ENCODE measurements around the gene ARHGAP8.
A peak's percentile ranks its signal among the peaks of the same experiment; 100 is the strongest.
"Not testable (repeated sequence)": the region's sequence is repeated elsewhere in the genome, so short reads cannot be mapped to it uniquely, and the experiment has no call there.

Gene ARHGAP8

DNA sequence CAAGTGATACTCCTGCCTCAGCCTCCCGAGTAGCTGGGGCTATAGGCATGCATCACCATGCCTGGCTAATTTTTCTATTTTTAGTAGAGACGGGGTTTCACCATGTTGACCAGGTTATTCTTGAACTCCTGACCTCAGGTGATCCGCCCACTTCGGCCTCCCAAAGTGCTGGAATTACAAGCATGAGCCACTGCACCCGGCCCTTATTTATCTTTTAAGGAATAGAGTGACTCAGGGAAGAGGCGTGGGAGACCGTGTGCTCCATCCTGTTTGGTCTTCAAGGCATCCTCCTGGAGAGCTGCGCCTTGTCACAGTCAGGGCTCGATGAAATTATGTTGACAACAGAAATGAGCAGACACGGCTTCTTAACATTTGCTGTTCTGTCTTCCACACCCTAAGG is 12.7 kb upstream of the ARHGAP8 start:
- not testable (repeated sequence) for ATAC-seq, DNase-seq

DNA sequence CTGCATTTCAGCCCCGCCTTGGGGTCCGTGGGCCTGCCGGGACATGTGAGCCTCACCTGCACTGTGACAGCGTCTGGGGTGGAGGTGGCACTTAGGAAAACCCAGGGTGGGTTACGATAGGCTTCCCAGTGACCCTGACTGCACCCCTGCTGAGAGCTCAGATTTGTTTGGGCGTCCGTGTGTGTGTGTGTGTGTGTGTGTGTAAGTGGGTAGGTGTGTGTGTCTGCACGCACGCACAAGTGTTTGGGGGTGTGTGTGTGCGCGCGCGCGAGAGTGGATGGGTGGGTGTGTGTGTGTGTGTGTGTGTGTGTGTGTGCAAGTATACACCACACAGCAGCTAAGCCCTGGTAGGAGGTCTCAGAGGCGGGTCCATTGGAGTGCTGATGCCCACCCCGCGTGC is 12.1 kb upstream of the ARHGAP8 start:
- ATAC-seq (no peak), DNase-seq (no peak)

DNA sequence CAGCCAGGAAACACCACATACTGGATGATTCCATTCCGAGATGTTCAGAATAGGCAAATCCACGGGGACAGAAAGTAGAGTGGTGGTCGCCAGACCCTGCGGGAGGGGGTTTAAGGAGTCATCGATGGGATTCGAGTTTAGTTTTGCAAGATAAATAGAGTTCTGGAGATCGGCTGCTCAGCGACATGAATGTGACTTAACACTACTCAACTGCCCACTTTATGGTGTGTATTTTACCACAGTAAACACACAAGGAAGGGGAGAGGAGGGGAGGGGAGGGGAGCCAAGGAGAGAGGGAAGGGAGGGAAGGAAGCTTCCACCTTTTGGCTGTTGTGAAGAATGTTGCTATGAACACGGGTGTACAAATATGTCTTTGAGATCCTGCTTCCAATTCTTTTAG is 10.4 kb upstream of the ARHGAP8 start:
- DNase-seq (no peak), ATAC-seq (no peak)

DNA sequence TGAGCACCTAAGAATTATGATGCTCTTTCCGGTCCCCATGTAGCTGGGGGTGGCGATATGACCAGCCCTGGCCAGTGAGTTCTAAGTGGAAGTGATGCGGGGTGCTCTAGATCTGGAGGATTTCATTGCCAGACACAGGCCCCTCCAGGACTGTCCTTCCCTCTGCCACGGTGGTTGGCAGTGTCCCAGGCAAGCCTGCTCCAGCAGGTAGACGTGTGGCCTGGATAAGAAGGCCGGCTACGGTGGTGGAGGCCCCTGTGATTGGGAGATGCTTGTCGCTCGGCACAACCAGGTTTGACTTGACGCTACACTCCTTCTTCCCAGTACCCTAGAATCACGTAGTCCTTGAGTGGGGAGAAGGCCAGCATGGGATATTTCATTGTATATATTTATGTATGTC is 9.1 kb upstream of the ARHGAP8 start:
- no peak for DNase-seq
- ATAC-seq: peak; percentile 34

DNA sequence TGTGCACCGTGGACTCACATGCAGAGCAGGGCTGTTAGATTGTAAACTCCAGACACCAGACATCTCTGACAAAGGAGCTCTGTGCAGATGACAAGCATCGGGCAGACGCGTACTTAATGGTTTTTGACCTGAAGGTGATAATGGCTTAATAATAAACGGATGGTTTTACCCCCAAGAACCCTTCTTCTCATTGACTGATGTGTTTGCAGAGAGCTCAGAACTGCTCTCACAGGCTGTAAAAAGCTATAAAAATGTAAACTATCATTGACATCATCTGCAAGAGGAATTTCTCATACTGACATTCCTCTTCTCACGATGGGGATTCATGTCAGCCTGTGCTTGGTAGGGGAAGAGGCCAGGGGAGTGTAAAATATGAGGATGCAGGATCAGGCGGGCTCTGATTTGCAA is 8.6 kb upstream of the ARHGAP8 start:
- ATAC-seq: no peak
- DNase-seq: no peak

DNA sequence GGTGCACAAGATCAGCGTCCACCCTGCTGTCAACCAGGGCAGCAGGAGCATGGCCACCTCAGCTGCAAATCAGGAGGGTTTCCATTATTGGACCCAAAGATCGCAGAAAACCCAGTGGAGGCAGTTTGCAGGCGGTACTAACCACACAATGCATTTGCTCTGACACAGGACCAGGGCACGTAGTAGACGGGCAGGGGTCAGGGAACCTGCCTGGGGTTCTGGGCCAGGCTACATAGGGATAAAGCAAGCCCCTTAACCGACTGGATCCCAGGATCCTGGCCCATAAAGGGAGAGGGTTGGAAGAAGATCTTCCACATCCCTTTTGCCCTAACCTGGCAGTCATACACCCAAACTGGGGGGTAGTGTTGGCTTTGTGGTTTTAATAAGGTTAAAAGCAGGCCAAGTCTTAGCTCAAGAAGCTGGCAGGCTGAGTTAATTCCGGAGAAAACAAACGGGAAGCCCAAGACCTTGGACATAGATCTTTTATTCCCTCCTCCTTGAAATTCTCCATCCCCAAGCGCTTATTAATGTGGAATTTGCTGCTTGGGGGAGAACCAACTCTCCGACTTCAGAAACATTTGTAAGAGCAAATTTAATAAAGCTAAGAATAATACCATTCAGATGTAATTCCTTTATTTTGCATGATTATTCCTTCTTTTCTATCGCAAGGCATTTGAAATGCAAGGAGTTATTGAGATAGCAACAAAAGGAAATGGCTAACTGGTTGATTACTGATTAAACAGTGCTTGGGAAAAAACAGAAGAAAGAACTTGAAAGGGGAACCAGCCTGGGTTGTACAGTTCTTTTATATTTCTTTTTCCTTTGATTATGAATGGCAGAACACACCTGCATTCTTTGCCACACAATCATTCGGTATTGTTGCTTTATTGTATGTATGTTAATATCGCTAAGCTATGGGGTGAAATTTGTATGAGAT is 6.3 kb upstream of the ARHGAP8 start:
- ATAC-seq (no peak), DNase-seq (no peak)

DNA sequence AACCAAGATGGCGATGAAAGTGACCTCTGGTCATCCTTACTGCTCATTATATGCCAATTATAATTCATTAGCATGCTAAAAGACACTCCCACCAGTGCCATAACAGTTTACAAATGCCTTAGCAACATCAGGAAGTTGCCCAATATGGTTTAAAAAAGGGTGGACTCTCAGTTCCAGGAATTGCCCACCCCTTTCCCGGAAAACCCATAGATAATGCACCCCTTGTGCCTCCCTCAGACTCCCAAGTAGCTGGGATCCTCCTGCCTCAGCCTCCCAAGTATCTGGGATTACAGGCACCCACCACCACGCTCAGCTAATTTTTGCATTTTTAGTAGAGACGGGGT is 4.6 kb upstream of the ARHGAP8 start:
- not testable (repeated sequence) for ATAC-seq, DNase-seq

DNA sequence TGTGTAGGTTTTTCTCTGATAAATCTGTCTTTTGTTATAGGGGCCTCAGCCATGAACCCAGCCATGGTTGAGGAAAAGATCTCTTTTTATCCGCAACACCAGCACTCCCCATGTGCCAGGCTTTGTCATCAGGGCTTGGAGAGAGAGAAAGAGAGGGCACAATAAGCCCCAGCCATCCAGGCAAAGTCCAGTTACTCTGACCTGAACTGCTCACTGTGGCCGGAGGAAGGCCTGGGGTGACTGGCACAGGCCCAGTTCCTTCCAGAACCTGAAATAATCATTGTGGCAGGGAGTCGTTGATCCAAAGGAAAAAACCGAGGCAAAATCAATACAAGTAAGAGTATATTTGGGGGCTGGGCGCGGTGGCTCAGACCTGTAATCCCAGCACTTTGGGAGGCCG is 3.9 kb upstream of the ARHGAP8 start:
- DNase-seq (no peak), ATAC-seq (no peak)

DNA sequence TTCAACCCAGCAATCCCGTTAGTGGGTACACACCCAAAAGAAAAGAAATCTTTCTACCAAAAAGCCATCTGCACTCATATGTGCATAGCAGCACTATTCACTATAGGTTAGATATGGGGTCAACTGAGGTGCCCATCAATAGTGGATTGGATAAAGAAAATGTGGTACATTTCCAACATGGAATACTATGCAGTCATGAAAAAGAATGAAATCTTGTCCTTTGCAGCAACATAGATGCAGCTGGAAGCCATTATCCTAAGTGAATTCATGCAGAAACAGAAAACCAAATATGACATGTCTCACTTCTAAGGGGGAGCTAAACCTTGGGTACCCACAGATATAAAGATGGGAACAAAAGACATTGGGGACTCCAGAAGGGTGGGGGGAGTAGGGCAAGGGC is 1.9 kb upstream of the ARHGAP8 start:
- DNase-seq: no peak
- ATAC-seq: no peak

DNA sequence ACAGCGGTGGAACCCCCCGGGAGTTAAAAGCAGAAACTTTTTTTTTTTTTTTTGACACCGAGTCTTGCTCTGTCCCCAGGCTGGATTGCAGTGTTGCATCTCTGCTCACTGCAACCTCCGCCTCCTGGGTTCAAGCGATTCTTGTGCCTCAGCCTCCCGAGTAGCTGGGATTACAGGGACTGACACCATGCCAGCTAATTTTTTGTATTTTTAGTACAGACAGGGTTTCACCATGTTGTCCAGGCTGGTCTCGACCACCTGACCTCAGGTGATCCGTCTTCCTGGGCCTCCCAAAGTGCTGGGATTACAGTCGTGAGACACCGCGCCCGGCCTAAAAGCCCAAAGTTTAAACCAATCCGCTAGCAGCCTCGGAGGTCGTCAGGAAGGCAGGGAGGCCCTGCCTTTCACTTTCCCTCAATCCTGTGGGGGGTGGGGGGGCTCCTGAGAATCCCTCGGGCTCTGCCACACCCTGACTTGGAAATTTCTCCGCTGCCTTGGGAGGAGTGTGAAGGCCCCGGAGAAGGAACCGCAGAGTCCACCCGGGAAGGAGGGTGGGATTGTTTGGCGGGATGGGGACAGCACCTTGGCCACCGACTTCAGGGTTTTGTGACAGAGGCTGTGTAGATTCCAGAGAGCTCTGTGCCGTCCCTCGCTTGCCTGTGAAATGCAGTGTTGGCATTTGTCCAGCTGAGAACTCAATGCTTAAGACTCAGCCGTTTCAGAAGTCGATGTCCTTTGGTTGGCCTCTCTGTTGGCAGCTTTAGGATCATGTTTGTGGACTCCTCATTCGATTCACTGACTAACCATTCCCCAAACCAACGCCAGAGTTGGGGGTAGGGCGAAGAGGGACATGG is 1.0 kb downstream of the ARHGAP8 start:
- DNase-seq: no peak
- no peak for ATAC-seq

DNA sequence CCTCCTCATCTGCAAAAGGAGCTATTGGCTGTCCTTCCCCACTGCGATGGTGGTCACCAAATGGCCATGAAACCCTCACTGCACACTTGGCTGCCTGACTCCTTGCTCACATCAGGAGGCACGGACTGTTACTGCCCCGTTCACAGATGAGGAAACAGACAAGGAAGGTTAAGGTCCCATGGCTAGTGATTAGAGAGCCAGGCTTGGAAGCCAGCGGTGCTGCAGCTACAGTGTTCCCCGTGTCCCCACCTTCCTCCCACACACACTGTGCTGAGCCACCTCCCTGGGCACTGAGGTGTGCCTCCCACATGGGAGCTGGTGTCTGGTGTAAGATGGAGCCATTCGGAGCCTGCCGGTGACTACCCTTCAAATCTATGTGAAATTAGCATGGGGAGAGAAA is 2.6 kb downstream of the ARHGAP8 start:
- no peak for ATAC-seq

DNA sequence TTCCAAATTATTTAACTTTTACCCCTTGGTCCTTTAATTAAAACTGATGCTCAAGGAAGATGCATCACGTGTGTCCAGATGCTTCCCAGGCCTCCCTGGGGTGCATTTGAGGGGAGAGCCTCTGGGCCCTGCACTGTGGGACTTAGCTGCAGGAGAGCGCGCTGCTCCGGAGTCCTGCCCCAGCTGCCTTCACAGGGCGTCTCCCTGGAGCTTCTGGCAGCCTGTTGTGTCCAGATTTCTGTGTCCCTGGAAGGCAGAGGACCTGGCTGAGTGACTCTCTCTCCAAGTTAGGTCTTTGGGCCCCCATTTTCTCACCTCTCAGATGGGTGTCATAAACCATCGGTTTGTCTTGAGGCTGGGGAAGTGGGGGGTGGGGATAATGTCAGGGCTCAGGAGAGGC is 3.0 kb downstream of the ARHGAP8 start:
- ATAC-seq (no peak), DNase-seq (no peak)

More for the DNA sequence above, 2.6 kb downstream of the ARHGAP8 start:
- no peak for DNase-seq

DNA sequence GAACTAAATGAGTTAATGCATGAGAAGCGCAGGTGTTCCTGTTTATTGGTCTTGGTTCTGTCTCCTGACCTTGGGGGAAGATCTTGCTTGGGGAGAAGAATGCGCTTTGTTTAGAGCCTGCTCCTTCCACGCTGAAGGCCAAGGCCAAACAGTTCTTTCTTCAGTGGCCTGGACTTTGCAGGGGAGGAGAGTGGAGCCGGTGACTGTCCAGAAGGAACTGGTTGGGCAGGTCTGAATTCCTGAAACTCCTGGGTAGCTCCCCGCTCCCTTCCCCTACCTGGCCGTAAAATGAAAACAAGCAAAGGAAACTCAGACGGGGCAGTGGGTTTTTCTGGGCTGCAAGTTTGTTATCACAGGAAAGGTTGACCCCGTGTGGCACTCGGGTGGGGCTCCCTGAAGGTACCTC is 3.6 kb downstream of the ARHGAP8 start:
- DNase-seq (no peak), ATAC-seq (no peak)

DNA sequence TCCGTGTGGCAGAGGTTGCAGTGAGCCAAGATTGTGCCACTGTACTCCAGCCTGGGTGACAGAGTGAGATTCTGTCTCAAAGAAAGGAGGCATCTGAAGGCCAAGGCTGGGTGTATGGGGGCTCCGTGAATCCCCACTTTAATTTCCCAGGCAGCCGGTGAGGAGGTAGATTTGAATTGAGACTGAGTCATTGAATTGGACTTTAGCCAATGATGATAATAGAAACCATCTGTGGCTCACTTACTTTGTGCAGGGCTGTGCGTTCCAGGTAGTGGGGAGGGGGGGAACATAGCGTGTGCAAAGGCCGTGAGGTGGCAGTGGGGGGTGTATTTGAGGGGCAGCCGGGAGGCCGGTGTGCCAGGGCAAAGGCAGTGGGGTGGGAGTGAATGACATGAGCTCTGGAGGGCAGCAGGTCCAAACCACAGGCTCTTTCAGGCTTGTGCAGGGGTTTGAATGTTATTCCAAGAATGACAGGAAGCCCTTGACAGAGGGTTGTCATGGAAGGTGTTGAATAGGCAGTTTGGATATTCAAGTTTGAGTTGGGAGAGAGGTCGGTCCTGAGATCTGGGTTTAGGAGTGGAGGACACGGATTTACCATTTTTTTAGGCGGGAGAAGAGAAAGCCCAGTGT is 6.1 kb downstream of the ARHGAP8 start:
- ATAC-seq (no peak), DNase-seq (no peak)

DNA sequence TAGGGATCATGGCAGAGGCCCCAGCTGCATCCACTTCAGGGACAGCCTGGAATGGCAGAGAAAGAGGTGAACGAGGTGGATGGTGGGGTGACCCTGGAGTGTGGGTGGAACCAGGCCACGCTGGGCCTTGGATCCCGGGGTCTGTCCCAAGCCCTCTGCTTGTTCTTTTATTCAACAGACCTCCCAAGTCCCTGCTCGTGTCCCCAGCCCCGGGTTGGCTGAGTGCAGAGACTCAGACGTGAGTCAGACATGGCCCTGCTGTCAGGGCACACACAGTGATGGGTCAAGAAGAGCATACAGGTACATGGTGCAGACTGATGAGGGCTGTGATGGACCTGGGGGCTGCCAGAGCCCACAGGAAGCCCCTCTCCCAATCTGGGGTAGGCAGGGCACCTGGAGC is 6.6 kb downstream of the ARHGAP8 start:
- ATAC-seq (no peak), DNase-seq (no peak)

DNA sequence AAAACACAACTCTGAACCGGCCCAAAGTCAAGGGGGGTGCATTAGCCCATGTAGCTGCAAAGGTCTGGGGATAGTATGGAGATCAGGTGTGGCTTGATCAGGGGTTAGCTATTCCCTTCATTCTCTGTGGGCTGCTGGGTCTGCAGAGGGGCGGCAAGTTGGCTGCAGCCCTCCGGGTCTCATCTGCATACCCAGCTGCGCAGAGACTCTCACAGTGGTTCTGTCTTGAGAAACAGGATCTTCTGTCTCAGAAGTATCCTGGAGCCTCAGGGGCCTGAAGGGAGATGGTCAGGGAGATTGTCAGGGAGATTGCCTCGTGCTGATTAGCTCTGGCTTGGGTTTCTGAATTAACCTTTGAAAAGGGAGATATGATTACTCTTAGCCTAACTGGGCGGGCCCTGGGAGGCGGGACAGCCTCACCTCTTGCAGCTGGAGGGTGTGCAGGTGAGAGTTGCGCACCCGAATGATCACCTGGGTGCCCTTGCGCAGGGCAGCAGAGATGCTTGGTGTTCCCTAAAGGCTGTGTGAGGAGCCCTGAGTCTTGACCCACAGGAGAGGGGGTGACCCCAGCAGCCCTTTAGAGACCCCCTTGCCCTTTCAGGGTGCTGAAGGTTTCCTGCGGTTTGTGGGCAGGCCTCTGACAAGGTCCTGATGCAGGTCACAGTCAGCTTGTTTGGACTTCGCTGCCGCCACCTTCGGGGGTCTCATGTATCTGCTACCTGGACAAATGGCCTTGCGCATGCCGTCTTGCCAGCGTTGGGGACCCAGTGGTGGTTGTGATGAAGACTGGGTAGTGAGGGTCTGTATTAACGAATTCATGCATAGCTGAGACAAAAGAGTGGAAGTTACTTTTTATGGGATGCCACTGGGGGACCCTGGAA is 7.3 kb downstream of the ARHGAP8 start:
- DNase-seq: no peak
- ATAC-seq: no peak

DNA sequence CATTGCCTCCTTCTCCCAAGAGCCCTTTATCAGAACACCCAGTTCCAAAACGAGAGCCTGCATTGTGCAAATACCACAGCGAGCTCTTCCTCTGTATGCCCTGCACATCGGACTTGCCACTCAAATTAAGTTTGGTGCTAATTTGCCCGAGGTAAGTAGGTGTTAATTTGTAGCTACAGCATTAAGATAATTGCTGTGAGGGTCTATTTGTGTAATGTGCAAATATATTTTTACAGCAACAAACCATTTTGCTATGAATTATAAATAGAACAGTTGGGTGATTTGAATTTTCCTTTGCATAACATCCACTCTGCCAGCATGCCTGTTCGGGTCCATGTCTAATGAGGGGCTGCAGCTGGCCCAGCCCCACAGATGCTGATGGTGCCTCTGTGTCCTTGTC is 8.1 kb downstream of the ARHGAP8 start:
- ATAC-seq (no peak), DNase-seq (no peak)

DNA sequence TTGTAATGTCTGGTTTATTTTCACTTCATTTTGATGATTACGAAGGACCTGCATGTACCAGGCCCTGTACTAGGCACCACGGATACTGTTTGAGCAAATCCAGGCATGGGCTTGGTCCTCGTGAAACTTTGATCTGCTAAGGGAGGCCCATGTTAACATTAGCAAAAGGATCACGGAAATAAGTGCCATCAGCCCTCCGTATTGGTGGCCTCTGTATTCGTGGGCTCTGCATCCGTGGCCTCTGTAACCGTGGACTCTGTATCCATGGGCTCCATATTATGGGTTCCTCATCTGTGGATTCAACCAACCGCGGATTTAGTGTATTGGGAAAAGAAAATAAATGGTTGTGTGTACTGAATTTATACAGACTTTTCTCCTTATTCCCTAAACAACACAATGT is 8.7 kb downstream of the ARHGAP8 start:
- DNase-seq (no peak), ATAC-seq (no peak)

DNA sequence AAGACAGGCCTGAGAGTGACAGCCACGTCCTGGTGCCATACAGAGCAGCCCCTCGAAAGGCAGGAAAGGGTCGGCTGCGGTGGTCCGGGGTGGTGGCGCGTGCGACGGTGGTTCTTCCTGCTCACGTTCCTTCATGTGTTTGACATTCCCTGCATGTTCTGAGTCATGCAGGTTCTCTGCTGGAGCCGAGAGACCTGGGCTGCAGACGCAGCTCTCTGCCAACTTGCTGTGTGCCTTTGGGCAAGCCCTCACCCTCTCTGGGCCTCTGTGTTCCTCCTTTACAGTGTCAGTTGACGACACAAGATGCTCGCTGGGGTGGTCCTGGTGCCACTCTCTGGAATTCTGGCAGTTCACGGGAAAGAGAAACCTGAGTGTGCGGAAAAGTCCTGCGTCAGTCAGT is 12.0 kb downstream of the ARHGAP8 start:
- DNase-seq (no peak), ATAC-seq (no peak)

DNA sequence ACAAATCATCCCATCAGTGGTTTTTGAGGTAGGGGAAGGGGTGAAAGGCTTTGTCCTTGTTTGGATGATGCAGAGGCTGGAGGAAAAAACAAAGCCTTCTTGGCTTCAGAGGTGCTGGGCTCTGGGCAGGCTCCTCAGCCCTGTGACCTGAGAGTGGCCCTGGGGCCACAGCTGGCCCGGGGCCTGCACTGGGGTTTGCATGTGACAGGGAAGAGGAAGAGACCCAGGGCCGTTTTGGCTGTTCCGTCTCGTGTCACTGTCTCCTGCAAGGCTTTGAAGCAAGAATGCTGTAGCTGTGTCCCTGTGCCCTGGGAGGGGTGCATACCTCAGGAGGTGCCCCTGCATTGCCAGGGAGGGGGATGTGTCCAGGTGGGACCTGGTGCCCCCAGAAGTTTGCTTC is 12.6 kb downstream of the ARHGAP8 start:
- ATAC-seq (no peak), DNase-seq (no peak)

DNA sequence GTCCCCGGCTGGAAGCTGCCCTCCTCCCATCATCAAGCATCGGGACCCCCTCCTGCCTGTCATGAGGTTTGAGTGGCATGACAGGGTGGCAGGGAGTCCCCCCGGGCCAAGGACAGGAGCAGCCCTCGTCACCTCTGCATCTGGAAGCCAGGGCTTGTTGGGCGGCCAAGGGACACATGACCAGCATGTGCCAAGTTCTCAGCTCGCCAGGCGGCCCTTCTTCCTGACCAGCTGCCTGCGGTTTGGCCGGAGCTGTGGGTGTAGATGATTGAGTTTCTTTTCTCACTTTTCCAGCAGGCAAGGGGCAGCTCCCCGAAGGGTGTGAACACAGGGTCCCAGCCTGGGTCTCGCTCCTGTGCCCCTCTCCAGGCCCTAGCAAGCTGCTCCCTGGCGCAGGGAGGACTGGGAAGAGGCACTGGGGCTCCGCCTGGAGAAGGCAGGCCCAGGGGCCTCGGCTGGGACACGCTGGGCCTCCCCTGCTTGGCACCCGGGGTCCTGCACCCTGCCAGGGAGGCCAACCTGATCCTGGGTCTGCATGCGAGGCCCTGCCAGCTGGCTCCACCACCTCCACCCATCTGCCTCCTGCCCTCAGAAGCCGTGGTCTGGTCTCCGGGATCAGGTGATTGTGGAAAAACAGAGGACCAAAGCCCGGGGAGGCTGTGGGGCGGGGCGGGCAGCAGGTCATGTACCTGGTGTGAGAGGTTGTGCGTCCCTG is 13.4 kb downstream of the ARHGAP8 start:
- ATAC-seq: no peak

More for the DNA sequence above, 13.4 kb downstream of the ARHGAP8 start:
- DNase-seq: no peak
